Hepatocyte (in vitro differentiated cells): ENCODE measurements around the gene PARP1. TPM values are rescaled to one million over a fixed set of nuclear protein-coding genes. Genes with fewer than 3 reads are reported as not detected.

Experiments used
- DNase-seq: peaks from one replicate; pipeline ENCODE4 v3.0.0-alpha.2; 2016; ENCODE audit warnings: low spot score
- H2AFZ ChIP-seq: fragments of 200-600 bp; sonication (generic); 2 replicates; pipeline ENCODE4 v1.6.0; 2016; ENCODE audit warnings: antibody characterized with exemption, mild to moderate bottlenecking
- H3K27ac ChIP-seq: fragments of 200-600 bp; sonication (generic); 2 replicates; pipeline ENCODE4 v1.5.1; 2016; ENCODE audit warnings: mild to moderate bottlenecking
- H3K27me3 ChIP-seq: fragments of 200-600 bp; sonication (generic); 2 replicates; pipeline ENCODE4 v1.6.1; 2016
- H3K36me3 ChIP-seq: fragments of 200-600 bp; sonication (generic); replicated peaks from 2 replicates; pipeline ENCODE4 v1.5.1; 2016; ENCODE audit warnings: low read depth; ENCODE audit not compliant: insufficient read depth
- H3K4me1 ChIP-seq: fragments of 200-600 bp; sonication (generic); 2 replicates; pipeline ENCODE4 v1.5.1; 2016; ENCODE audit warnings: mild to moderate bottlenecking, moderate library complexity; ENCODE audit not compliant: insufficient read depth
- H3K4me2 ChIP-seq: fragments of 200-600 bp; sonication (generic); 2 replicates; pipeline ENCODE4 v1.6.0; 2016
- H3K4me3 ChIP-seq: fragments of 200-600 bp; sonication (generic); 2 replicates; pipeline ENCODE4 v1.5.1; 2016; ENCODE audit warnings: mild to moderate bottlenecking
- H3K79me2 ChIP-seq: fragments of 200-600 bp; sonication (generic); 2 replicates; pipeline ENCODE4 v1.6.0; 2017; ENCODE audit warnings: mild to moderate bottlenecking
- H3K9me2 ChIP-seq: fragments of 200-600 bp; sonication (generic); replicated peaks from 2 replicates; pipeline ENCODE4 v1.6.0; 2017; ENCODE audit warnings: mild to moderate bottlenecking; ENCODE audit not compliant: insufficient read depth
- H3K9me3 ChIP-seq: fragments of 200-600 bp; sonication (generic); 2 replicates; pipeline ENCODE4 v1.5.1; 2016; ENCODE audit warnings: low read depth, mild to moderate bottlenecking
- H4K20me1 ChIP-seq: fragments of 200-600 bp; sonication (generic); 2 replicates; pipeline ENCODE4 v1.6.0; 2016; ENCODE audit warnings: mild to moderate bottlenecking; ENCODE audit not compliant: insufficient read depth, poor library complexity, severe bottlenecking
- EZH2 ChIP-seq: fragments of 200-600 bp; sonication (generic); IDR thresholded peaks from 2 replicates; pipeline ENCODE4 v1.6.1; 2016; ENCODE audit warnings: antibody characterized with exemption, mild to moderate bottlenecking, borderline replicate concordance
- EZH2phosphoT487 ChIP-seq: fragments of 200-600 bp; sonication (generic); IDR thresholded peaks from one replicate; pipeline ENCODE4 v1.6.1; 2018; ENCODE audit warnings: antibody characterized with exemption, mild to moderate bottlenecking, low read depth, moderate library complexity; ENCODE audit not compliant: unreplicated experiment, severe bottlenecking
- WGBS: methylation state at CpG from one replicate; pipeline ENCODE4 v1.1.6; 2016; ENCODE audit warnings: low lambda C conversion rate; ENCODE audit errors: missing lambda C conversion rate; 5-methylcytosine and 5-hydroxymethylcytosine counted together
- polyA plus RNA-seq: library from polyadenylated mRNA; unstranded; fragments of >200 nt; fragmentation: Nextera tagmentation; extraction: Ambion mirVana; gene quantifications from 2 replicates; pipeline ENCODE4 v1.2.1, GENCODE V29; 2016
- total RNA-seq: library from RNA; depleted of rRNA; stranded (reverse); fragments of >200 nt; gene quantifications from 2 replicates; pipeline ENCODE4 v1.2.3, GENCODE V29; 2014
- TF ChIP-seq, protein P1 (sequence below): fragments of 200-600 bp; sonication (generic); IDR thresholded peaks from 2 replicates; pipeline ENCODE4 v1.5.1; 2016; ENCODE audit warnings: antibody characterized with exemption, mild to moderate bottlenecking; ENCODE audit not compliant: poor library complexity

The PARP1 gene
- total and polyA plus RNA-seq, 2 experiments from 2014 or later = 59.7 to 93.0 TPM

DNA sequence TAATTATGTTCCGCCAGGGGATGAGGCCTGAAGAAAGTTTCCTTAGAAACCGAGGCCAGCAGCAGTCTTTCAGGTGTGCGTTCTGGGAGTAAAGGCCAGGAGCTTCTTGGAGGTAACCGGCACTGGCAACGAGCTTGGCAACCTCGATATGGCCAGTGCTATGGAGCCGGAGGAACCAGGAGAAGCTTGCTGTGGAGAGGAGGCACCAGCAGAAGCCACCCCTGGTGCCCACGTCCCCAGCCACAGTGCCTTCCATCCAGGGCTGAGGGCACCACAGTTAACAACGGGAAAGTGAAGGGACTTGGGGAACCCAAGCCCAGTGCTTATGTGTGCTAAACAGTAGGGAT, 57.4 kb downstream of the PARP1 start:
- Histone ChIP-seq H3K4me2 (peak overlapping the region; percentile 65), H3K79me2 (no peaks in the 10 kb centered on the region), H2AFZ (peak overlapping the region; percentile 60), H3K4me3 (no peak overlapping the region), H3K36me3 (no peaks in the 10 kb centered on the region), H3K4me1 (peaks cover 18% of the 10 kb centered on the region), H3K9me3 (no peaks in the 10 kb centered on the region), H3K9me2 (no peaks in the 10 kb centered on the region), H3K27ac (peak overlapping the region; percentile 94), H4K20me1 (no peaks in the 10 kb centered on the region), H3K27me3 (no peaks in the 10 kb centered on the region)
- TF ChIP-seq, protein P1, sequence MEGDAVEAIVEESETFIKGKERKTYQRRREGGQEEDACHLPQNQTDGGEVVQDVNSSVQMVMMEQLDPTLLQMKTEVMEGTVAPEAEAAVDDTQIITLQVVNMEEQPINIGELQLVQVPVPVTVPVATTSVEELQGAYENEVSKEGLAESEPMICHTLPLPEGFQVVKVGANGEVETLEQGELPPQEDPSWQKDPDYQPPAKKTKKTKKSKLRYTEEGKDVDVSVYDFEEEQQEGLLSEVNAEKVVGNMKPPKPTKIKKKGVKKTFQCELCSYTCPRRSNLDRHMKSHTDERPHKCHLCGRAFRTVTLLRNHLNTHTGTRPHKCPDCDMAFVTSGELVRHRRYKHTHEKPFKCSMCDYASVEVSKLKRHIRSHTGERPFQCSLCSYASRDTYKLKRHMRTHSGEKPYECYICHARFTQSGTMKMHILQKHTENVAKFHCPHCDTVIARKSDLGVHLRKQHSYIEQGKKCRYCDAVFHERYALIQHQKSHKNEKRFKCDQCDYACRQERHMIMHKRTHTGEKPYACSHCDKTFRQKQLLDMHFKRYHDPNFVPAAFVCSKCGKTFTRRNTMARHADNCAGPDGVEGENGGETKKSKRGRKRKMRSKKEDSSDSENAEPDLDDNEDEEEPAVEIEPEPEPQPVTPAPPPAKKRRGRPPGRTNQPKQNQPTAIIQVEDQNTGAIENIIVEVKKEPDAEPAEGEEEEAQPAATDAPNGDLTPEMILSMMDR = no peak
- no peak for TF ChIP-seq EZH2phosphoT487
- no peak for TF ChIP-seq EZH2
- DNase-seq = no peak
- 62% methylated on average over 9 of the region's 9 CpGs for WGBS

DNA sequence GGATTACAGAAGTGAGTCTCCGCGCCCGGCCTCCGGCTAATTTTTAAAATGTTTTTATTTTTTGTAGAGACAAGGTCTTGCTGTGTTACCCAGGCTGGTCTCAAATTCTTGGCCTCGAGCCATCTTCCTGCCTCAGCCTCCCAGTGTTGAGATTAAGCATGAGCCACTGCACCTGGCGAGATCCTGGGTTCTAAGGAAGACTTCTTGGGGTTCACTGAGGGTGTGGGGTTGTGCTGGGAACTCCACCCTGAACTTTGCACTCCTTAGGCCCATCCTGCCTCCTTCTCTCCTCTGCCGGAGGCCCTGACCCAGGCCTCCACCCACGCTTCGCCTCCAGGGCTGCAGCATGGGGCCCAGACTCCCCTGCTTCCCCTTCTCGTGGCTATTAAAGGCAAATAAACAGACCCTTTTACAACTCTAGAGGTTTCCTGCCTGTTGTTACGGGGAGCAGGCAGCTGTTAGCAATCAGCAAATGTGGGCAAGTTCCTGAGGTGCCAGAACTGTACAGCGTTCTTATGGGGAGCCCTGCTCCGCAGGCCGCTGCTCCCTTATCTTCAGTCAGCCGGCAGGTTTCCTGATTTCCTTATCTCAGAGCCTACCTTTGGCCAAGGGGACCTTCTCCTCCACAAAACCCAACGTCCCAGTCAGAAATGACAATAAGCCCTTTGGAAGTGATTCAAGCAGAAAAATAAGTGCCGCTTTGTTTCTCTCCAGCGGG, 57.9 kb downstream of the PARP1 start:
- TF ChIP-seq EZH2phosphoT487 = no peak
- TF ChIP-seq, protein P1 = no peak
- no peak for TF ChIP-seq EZH2
- Histone ChIP-seq H4K20me1 (no peaks in the 10 kb centered on the region), H3K79me2 (no peaks in the 10 kb centered on the region), H2AFZ (peak overlapping the region; percentile 60), H3K4me3 (no peak overlapping the region), H3K36me3 (no peaks in the 10 kb centered on the region), H3K27ac (peak overlapping the region; percentile 94), H3K4me2 (peak overlapping the region; percentile 65), H3K27me3 (no peaks in the 10 kb centered on the region), H3K9me3 (no peaks in the 10 kb centered on the region), H3K4me1 (peaks cover 18% of the 10 kb centered on the region), H3K9me2 (no peaks in the 10 kb centered on the region)
- DNase-seq = peak; percentile 52
- WGBS = 38% methylated on average over 18 of the region's 18 CpGs

DNA sequence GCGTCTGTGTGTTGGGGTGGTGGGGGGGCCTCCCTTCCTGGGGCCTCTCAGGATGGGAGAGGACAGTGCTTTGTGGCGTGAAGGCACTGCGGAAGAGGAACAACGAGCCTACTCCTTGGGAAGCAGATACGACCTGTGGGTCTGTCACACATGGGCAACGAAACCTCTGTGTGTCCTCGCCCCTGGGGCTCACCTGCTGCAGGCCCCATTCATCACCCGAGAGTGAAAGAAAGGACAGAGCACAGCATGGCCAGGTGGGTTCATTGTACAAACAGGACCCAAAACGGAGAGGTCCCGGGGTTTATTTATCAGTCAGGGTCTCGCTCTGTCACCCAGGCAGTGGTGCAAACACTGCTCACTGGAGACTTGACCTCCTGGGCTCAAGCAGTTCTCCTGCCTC, 58.8 kb downstream of the PARP1 start:
- H3K4me1 ChIP-seq = peaks cover 18% of the 10 kb centered on the region
- no peaks in the 10 kb centered on the region for H3K27me3 ChIP-seq
- DNase-seq = no peak
- no peaks in the 10 kb centered on the region for H4K20me1 ChIP-seq
- TF ChIP-seq EZH2 = no peak
- TF ChIP-seq, protein P1 = no peak
- no peak for TF ChIP-seq EZH2phosphoT487
- H3K27ac ChIP-seq = no peak overlapping the region
- H3K4me2 ChIP-seq = no peak overlapping the region
- H3K79me2 ChIP-seq = no peaks in the 10 kb centered on the region
- H3K36me3 ChIP-seq = no peaks in the 10 kb centered on the region
- H3K9me3 ChIP-seq = no peaks in the 10 kb centered on the region
- 97% methylated on average over 11 of the region's 11 CpGs for WGBS
- no peak overlapping the region for H2AFZ ChIP-seq
- no peak overlapping the region for H3K4me3 ChIP-seq
- H3K9me2 ChIP-seq = no peaks in the 10 kb centered on the region
